GM12873 (cell line): ENCODE measurements around the gene SLC25A21.

ENCODE experiments used
- CTCF ChIP-seq: IDR thresholded peaks from 2 replicates; pipeline ENCODE4 v1.5.1; 2012; ENCODE audit warnings: low read depth, mild to moderate bottlenecking, moderate library complexity, low read length, control low read depth; ENCODE audit not compliant: insufficient read depth; ENCODE audit errors: missing control alignments

SLC25A21 gene

GRCh38 chr14:36938678-36939077, 233.7 kb downstream of the SLC25A21 start:
- no peak for TF ChIP-seq CTCF

- no peak for TF ChIP-seq CTCF
Measured at GRCh38 chr14:36935976-36936678, 236.3 kb downstream of the SLC25A21 start.

GRCh38 chr14:36934304-36934703, 238.1 kb downstream of the SLC25A21 start:
- no peak for TF ChIP-seq CTCF

GRCh38 chr14:36931791-36932190, 240.6 kb downstream of the SLC25A21 start:
- TF ChIP-seq CTCF: no peak

GRCh38 chr14:36928432-36928831, 244.0 kb downstream of the SLC25A21 start:
- no peak for TF ChIP-seq CTCF

- no peak for TF ChIP-seq CTCF
Measured at GRCh38 chr14:36925094-36925493, 247.3 kb downstream of the SLC25A21 start.

- no peak for TF ChIP-seq CTCF
Measured at GRCh38 chr14:36916668-36917067, 255.7 kb downstream of the SLC25A21 start.
